Activated T-cell treated with anti-CD3 and anti-CD28 coated beads for 48 hours (primary cell): Measurements from ENCODE around the gene SELENOT.
"Not testable (repeated sequence)": the region's sequence is repeated elsewhere in the genome, so short reads cannot be mapped to it uniquely, and the experiment has no call there.

Experiments used
- DNase-seq: peaks from one replicate; pipeline ENCODE4 v3.0.0-alpha.2; 2020; ENCODE audit warnings: low read depth

The SELENOT gene

GRCh38 chr3:150607267-150608065, 4.3 kb downstream of the SELENOT start:
- DNase-seq: no peak

DNA sequence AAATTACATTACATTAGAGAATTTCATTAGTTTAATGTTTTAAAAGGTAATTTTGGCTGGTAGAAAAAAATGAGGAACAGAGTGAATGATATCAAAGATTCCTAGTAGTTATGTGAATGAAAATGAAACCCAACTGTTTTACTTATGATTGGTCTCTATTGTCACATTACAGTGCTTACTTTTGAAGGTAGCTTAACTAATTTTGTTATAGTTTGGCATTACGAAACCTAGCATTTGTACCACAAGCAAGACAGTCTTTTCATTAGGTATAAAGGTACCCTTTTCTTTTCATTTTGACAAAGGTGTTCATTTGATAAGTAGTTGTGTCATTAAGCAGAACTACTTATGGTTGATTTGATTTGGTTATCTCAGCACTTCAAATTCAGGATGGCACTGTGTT, 6.9 kb downstream of the SELENOT start:
- no peak for DNase-seq

DNA sequence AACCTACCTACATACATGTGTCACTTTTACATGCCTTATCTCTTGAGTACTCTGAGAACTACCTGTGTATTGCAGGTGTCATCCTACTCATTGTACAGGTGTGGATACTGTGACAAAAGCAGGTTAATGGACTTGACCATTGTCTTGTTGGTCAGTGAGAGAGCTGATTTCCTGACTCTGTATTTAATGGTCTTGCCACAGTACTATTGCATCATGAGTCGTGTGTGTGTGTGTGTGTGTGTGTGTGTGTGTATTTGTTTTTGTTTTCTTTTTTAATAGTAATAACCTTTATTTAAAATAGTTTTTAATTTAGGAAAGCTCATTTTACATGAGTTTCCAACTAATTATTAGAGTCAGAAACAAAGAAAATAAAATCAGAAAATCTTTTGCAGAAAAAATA, 7.7 kb downstream of the SELENOT start:
- DNase-seq: no peak

- DNase-seq: no peak
Measured at GRCh38 chr3:150611666-150612065, 8.5 kb downstream of the SELENOT start.

- no peak for DNase-seq
Measured at GRCh38 chr3:150612494-150612893, 9.4 kb downstream of the SELENOT start.

GRCh38 chr3:150613034-150613433, 9.9 kb downstream of the SELENOT start:
- DNase-seq: no peak

GRCh38 chr3:150613709-150614480, 10.8 kb downstream of the SELENOT start:
- no peak for DNase-seq

GRCh38 chr3:150620002-150620689, 17.0 kb downstream of the SELENOT start:
- no peak for DNase-seq

GRCh38 chr3:150622955-150623354, 19.8 kb downstream of the SELENOT start:
- not testable (repeated sequence) for DNase-seq

DNA sequence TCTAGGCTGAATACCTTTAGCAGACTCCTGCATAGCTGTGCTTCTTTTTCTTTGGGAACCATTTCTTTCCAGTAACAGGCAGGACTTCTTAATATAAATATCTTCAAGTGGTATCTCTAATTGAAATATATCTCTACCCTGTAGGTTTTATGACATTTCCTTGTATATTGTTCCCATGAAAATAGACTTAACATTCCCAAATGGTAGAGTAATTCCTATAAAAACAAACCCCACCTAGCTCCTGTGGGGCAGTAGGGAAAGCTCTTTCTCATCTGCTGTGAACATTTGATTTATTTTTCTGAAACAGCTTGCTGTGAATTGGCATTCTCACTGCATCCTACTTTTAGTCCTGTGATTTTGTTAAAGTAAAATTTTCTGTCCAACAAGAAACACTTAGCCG, 20.8 kb downstream of the SELENOT start:
- no peak for DNase-seq

DNA sequence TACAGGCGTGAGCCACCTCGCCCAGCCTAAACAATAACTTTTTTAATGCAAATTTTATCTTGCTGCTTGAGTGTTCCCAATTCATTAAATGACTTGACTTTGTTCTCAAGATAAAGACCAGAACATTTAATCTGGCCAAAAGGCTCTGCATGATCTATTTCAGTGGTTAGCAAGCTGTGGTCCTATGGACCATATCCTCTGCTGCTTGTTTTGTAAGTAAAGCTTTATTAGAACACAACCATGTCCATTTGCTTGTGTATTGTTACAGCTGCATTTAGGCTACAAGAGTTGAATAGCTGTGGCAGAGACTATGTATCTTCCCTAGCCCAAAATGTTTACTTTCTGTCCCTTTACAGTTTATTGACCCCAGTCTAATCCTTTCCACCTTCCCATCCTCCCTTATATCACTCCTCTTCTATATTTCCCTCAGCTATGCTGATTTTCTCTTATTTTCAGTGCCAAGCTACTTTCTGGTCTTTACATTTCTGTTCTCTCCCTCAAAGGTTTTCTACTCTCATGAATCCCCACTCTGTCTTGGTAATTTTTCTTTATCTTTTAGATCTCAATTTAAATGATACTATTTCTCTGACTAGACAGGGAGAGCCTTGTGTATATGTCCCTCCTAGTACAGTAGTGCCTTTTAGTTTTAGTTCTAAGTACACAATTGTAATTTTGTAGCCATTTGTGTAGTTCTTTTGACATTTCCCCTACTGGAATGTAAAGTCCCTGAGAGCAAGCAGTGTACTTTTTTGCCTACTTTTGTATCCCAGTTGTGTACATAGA, 23.2 kb downstream of the SELENOT start:
- no peak for DNase-seq

DNA sequence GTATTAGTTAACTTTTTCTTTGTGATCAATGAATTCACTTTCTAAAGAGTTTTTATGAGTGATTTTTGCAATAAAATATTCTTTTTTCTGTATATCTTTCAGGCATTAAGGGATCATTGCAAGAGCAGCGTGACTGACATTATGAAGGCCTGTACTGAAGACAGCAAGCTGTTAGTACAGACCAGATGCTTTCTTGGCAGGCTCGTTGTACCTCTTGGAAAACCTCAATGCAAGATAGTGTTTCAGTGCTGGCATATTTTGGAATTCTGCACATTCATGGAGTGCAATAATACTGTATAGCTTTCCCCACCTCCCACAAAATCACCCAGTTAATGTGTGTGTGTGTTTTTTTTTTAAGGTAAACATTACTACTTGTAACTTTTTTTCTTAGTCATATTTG, 24.4 kb downstream of the SELENOT start:
- no peak for DNase-seq

DNA sequence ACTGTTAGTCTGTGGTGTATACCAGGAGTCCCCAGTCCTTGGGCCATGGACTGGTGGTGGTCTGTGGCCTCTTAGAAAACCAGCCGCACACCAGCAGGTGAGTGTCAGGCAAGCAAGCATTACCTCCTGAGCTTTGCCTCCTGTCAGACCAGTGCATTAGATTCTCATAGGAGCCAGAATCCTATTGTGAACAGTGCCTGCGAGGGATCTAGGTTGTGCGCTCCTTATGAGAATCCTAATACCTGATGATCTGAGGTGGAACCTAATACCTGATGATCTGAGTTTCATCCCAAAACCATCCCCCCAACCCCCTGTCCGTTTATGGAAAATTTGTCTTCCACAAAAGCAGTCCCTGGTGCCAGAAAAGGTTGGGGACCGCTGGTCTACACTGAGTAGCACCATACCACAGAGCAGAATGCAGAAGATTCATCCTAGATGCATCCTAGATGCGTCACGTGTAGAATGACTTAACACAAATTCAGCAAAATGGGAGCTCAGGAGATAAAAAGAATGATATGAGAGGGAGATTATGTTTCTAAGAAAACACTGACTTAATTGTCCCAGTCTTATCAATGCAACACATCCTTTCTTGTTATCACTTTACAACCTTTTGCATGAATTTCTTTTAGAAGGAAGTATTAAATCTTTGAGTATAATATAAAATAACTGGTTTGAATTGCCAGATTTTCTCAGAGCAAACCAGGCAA, 28.5 kb downstream of the SELENOT start:
- no peak for DNase-seq

GRCh38 chr3:150635076-150635475, 32.0 kb downstream of the SELENOT start:
- DNase-seq: no peak

- no peak for DNase-seq
Measured at GRCh38 chr3:150635526-150635925, 32.4 kb downstream of the SELENOT start.

DNA sequence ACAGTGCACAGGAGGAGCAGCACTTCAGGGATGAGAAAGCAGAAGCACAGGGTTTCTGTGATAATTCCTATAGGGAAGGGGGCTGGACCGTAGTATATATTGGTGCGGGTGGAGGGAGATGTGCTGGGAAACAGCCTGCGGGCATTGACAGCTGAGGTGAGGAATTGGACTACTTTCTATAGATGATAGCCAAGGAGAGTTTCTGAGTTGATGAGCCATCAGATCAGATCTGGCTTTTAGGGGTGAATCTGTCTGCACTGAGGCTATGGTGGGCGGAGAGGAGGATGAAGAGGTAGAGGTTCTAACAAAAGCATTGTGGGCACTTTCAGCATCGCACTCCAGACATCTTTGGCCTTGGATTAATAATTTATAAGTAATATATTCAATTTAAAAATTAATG, 33.1 kb downstream of the SELENOT start:
- DNase-seq: no peak

GRCh38 chr3:150639262-150639661, 36.1 kb downstream of the SELENOT start:
- DNase-seq: no peak

GRCh38 chr3:150640256-150640655, 37.1 kb downstream of the SELENOT start:
- no peak for DNase-seq

GRCh38 chr3:150653110-150653561, 50.0 kb downstream of the SELENOT start:
- DNase-seq: no peak

GRCh38 chr3:150656316-150656715, 53.2 kb downstream of the SELENOT start:
- DNase-seq: no peak
